PC-3 (cell line): ENCODE results near the gene DAPP1.

ENCODE experiments used
- EZH2 ChIP-seq: fragments of 300-600 bp; sonication (generic); IDR thresholded peaks from one replicate; pipeline ENCODE4 v1.6.1; 2017; ENCODE audit warnings: antibody characterized with exemption, mild to moderate bottlenecking, low read length; ENCODE audit not compliant: unreplicated experiment
- TF ChIP-seq, protein P1 (sequence below): fragments of 300-600 bp; sonication (generic); conservative IDR thresholded peaks from 2 replicates; pipeline ENCODE4 v1.5.1; 2017; ENCODE audit warnings: antibody characterized with exemption, low read depth, mild to moderate bottlenecking, low read length

DNA sequence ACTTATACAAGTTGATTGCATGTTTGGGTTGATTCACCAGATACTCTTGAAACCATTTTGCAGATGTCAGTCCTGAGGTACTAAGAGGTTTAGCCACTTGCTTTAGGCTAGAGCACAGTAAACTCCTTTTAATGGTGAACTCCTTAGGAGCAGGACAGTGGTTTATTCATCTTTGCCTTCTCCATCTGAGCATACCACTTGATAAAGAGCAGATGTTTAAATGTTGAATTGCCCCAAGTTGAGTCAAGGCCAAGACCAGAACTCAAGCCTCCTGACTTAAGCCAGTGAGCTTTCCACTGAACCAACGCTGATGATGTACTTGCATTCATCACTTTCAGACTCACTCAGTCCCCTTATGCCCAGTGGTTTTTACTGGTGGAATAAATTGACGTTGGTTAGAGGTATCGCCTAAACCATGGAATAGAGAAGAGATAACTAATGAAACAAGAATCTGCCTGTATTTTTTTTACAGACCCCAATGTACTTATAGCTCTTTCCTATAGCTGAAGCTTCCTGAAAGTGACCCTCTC, 7.5 kb downstream of the DAPP1 start:
- TF ChIP-seq, protein P1, sequence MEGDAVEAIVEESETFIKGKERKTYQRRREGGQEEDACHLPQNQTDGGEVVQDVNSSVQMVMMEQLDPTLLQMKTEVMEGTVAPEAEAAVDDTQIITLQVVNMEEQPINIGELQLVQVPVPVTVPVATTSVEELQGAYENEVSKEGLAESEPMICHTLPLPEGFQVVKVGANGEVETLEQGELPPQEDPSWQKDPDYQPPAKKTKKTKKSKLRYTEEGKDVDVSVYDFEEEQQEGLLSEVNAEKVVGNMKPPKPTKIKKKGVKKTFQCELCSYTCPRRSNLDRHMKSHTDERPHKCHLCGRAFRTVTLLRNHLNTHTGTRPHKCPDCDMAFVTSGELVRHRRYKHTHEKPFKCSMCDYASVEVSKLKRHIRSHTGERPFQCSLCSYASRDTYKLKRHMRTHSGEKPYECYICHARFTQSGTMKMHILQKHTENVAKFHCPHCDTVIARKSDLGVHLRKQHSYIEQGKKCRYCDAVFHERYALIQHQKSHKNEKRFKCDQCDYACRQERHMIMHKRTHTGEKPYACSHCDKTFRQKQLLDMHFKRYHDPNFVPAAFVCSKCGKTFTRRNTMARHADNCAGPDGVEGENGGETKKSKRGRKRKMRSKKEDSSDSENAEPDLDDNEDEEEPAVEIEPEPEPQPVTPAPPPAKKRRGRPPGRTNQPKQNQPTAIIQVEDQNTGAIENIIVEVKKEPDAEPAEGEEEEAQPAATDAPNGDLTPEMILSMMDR = no peak
- no peak for TF ChIP-seq EZH2
